ENCODE measurements around the gene RBM10. TPM values are rescaled to one million over a fixed set of nuclear protein-coding genes. Genes with fewer than 3 reads are reported as not detected.
A peak's percentile ranks its signal among the peaks of the same experiment; 100 is the strongest.
"Not testable (repeated sequence)": the region's sequence is repeated elsewhere in the genome, so short reads cannot be mapped to it uniquely, and the experiment has no call there.

The RBM10 gene, protein sequence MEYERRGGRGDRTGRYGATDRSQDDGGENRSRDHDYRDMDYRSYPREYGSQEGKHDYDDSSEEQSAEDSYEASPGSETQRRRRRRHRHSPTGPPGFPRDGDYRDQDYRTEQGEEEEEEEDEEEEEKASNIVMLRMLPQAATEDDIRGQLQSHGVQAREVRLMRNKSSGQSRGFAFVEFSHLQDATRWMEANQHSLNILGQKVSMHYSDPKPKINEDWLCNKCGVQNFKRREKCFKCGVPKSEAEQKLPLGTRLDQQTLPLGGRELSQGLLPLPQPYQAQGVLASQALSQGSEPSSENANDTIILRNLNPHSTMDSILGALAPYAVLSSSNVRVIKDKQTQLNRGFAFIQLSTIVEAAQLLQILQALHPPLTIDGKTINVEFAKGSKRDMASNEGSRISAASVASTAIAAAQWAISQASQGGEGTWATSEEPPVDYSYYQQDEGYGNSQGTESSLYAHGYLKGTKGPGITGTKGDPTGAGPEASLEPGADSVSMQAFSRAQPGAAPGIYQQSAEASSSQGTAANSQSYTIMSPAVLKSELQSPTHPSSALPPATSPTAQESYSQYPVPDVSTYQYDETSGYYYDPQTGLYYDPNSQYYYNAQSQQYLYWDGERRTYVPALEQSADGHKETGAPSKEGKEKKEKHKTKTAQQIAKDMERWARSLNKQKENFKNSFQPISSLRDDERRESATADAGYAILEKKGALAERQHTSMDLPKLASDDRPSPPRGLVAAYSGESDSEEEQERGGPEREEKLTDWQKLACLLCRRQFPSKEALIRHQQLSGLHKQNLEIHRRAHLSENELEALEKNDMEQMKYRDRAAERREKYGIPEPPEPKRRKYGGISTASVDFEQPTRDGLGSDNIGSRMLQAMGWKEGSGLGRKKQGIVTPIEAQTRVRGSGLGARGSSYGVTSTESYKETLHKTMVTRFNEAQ
- 10 to 100 TPM; 27.9 to 33.1 (median 30.2) TPM for total RNA-seq

DNA sequence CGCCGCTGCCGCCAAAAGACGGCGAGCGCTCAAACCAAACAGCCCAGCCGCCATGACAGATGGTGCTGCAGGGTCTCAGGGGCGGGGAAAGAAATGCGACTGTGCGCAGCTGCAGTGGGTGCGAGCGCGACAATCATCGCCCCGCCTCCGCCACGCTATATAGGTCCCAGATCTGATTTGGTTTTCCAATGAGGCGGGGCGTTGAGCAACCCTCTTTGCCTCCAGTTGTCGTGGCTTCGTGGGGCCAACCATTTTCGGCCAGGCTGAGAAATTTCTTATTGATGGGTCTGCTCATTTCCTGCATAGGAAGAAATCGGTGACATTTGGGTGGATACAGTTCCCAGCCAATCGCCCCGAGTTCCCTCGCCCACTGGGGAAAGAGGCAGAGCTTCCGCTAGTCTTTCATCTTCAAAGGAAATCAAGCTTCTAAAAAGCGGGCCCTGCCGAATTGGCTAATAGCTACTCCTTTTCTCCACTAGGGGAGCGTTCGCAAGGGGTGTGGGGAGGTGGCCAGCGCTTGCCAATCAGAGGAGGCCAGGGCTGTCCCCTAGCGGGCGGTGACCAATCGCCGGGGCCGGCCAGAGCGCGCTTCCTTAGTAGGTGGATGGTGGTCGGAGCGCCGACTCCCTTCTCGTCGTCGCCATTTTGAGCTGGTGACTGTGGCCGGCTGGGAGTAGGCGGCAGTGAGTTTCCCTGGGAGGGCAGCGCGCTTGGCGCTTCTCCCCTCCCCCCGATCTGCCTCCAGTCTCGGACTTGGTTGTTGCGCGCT lies at the start of gene RBM10, which contains the start of gene NDUFB11:
Gene RBM10 (plus strand): TSS at position 596 of the 769 bp plus-strand sequence. CDS start 2,261 bp downstream, outside the sequence.
Gene NDUFB11 (minus strand): TSS at position 77 of the 769 bp plus-strand sequence. CDS start 23 bp downstream, at position 54.
- Histone ChIP-seq H3K4me3 (peak within 1 kb of the TSS; percentile 65), H3K36me3 (no peaks in the 10 kb centered on the region), H3K9me3 (no peaks in the 10 kb centered on the region), H3K27me3 (no peaks in the 10 kb centered on the region), H3K27ac (peak within 1 kb of the TSS; percentile 97), H3K4me1 (peaks cover 25% of the 10 kb centered on the region)
- TF ChIP-seq POLR2A (IDR thresholded peaks at IDR 0.05) (peak in 1 of 2 donors; percentile 68), EP300 (IDR thresholded peaks at IDR 0.05) (no peak), CTCF (IDR thresholded peaks at IDR 0.05) (peak; percentile 71 to 76), POLR2AphosphoS5 (IDR thresholded peaks at IDR 0.05) (peak in 1 of 3 donors; percentile 62)
- DNase-seq (ENCODE audit: low spot score in 2 of 2) = peak; percentile 96
- WGBS = 39% methylated on average over 24 of the region's 54 CpGs

GRCh38 chrX:47097018-47097417 lies 48.0 kb upstream of the RBM10 start:
- 76% methylated on average over 4 of the region's 4 CpGs for WGBS
- TF ChIP-seq EP300 (IDR thresholded peaks at IDR 0.05) (no peak), POLR2AphosphoS5 (IDR thresholded peaks at IDR 0.05) (no peak), POLR2A (IDR thresholded peaks at IDR 0.05) (no peak), CTCF (IDR thresholded peaks at IDR 0.05) (no peak)
- no peak for DNase-seq (ENCODE audit: low spot score in 2 of 2)
- Histone ChIP-seq H3K4me1 (no peaks in the 10 kb centered on the region), H3K9me3 (no peaks in the 10 kb centered on the region), H3K27ac (no peak overlapping the region), H3K27me3 (no peaks in the 10 kb centered on the region), H3K36me3 (no peaks in the 10 kb centered on the region), H3K4me3 (no peak overlapping the region)

DNA sequence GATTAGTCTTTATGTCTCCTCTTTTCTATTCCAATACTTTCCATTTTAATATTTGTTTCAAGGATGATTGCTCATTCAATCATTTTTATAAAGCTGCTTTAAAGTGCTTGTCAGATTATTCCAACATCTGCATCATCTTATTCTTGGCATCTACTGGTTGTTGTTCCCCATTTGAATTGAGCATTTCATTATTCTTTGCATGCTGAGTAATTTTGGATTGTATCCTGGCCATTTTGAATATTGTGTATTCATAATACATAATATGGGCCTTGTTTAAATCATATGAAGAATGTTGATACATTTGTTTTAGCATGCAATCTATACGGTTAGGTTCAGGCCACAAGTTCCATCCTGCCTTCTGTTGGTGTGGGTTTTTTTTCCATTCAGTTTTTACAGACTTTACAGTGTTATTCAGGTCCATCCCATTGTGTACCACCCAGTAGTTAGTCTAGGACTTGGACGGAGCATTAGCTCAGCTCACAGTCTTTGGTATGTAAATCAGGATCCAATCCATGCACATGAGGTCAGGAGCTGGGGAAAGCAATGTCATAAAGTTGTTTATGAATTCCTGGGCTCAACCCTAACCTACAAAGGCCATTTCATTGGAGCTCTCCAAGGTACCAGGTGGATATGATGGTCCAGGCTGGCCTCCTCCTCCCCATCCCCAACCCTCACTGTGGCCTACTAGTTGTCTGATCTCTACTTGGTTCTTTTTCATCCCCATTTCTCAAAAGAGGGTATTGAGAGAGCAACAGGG lies 46.5 kb upstream of the RBM10 start:
- Histone ChIP-seq H3K36me3 (no peaks in the 10 kb centered on the region), H3K27ac (no peak overlapping the region), H3K4me1 (no peaks in the 10 kb centered on the region), H3K27me3 (no peaks in the 10 kb centered on the region), H3K4me3 (no peak overlapping the region), H3K9me3 (no peaks in the 10 kb centered on the region)
- TF ChIP-seq CTCF (IDR thresholded peaks at IDR 0.05) (no peak), POLR2A (IDR thresholded peaks at IDR 0.05) (no peak), POLR2AphosphoS5 (IDR thresholded peaks at IDR 0.05) (no peak), EP300 (IDR thresholded peaks at IDR 0.05) (no peak)
- DNase-seq (ENCODE audit: low spot score in 2 of 2) = no peak
- WGBS = 68% methylated on average over 2 of the region's 2 CpGs

DNA sequence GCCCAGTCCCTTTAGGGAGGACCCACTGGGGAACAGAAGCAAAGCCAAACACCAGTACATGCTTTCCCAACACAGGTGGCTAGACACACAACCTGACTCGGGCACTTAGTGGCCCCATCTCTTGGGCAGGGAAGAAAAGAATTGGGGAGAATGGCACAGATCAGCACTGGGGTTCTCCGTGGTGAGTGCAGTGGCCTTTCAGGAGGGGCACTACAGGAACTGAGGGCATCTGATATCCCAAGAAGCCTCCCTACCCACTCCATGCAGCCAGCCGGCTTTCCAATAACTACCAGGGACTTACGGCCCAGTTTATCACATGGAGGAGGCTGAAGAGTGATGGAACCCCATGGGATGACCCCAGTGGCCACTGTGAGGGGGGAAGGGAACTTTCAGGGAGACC lies 43.8 kb upstream of the RBM10 start:
- 94% methylated on average over 2 of the region's 4 CpGs for WGBS
- Histone ChIP-seq H3K4me1 (no peaks in the 10 kb centered on the region), H3K9me3 (no peaks in the 10 kb centered on the region), H3K4me3 (no peak overlapping the region), H3K27ac (no peak overlapping the region), H3K27me3 (no peaks in the 10 kb centered on the region), H3K36me3 (no peaks in the 10 kb centered on the region)
- no peak for DNase-seq (ENCODE audit: low spot score in 2 of 2)
- TF ChIP-seq EP300 (IDR thresholded peaks at IDR 0.05) (no peak), POLR2A (IDR thresholded peaks at IDR 0.05) (no peak)

DNA sequence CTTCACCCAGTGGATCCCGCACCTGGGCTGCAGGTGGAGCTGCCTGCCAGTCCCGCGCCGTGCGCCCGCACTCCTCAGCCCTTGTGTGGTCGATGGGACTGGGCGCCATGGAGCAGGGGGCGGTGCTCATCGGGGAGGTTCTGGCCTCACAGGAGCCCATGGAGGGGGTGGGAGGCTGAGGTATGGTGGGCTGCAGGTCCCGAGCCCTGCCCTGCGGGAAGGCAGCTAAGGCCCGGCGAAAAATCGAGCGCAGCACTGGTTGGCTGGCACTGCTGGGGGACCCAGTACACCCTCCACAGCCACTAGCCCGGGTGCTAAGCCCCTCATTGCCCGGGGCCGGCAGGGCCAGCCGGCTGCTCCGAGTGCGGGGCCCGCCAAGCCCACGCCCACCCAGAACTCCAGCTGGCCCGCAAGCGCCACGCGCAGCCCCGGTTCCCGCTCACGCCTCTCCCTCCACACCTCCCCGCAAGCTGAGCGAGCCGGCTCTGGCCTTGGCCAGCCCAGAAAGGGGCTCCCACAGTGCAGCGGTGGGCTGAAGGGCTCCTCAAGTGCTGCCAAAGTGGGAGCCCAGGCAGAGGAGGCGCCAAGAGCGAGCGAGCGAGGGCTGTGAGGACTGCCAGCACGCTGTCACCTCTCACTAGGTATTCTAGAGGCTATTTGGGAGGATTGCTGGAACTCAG lies 33.9 kb upstream of the RBM10 start:
- not testable (repeated sequence) for H3K4me3 ChIP-seq; DNase-seq (ENCODE audit: low spot score in 2 of 2); H3K36me3 ChIP-seq; H3K27me3 ChIP-seq; H3K4me1 ChIP-seq; H3K9me3 ChIP-seq; H3K27ac ChIP-seq
- WGBS = 100% methylated on average over 4 of the region's 40 CpGs

All from suprapubic skin (tissue), 4 donors.